Ovary (tissue), 9 donors: ENCODE measurements around the gene CBX2. TPM values are rescaled to one million over a fixed set of nuclear protein-coding genes. Genes with fewer than 3 reads are reported as not detected.

Experiments
- DNase-seq, 5 donors: peaks; one replicate each; pipeline ENCODE4 v3.0.0-alpha.2; 2019 to 2020
- H3K27ac ChIP-seq, 2 donors: fragments of 200-600 bp; one replicate each; pipeline versions ENCODE4 v1.5.1 to v1.8.0; 2019 to 2022
- H3K27me3 ChIP-seq: fragments of 200-600 bp; one replicate; pipeline ENCODE4 v1.8.0; 2022
- H3K36me3 ChIP-seq: fragments of 200-600 bp; sonication (generic); one replicate; pipeline ENCODE4 v1.5.1; 2019
- H3K4me1 ChIP-seq: one replicate; pipeline ENCODE4 v1.8.1; 2013; ENCODE audit warnings: mild to moderate bottlenecking, moderate library complexity; ENCODE audit not compliant: insufficient read depth
- H3K4me3 ChIP-seq: fragments of 200-600 bp; sonication (generic); one replicate; pipeline ENCODE4 v1.5.1; 2017
- H3K9me3 ChIP-seq, 2 donors: fragments of 200-600 bp in 1 of 2; sonication (generic) in 1 of 2; one replicate each; pipeline versions ENCODE4 v1.5.1 to v1.8.1; 2013 to 2019; ENCODE audit warnings: mild to moderate bottlenecking in 1 of 2, moderate library complexity in 1 of 2
- EP300 ChIP-seq: sonication (generic); formaldehyde crosslinking; IDR thresholded peaks from one replicate; pipeline ENCODE4 v1.6.1; 2017; ENCODE audit warnings: antibody characterized with exemption
- POLR2A ChIP-seq: fragments of 450-650 bp; IDR thresholded peaks from one replicate; pipeline ENCODE4 v1.6.1; 2017; ENCODE audit warnings: antibody characterized with exemption, mild to moderate bottlenecking, moderate library complexity
- WGBS, 3 donors: extraction: QIAGEN DNeasy Blood & Tissue Kit in 1 of 3; methylation state at CpG; one replicate each; pipeline versions ENCODE4 v1.1.5 to v1.1.7; 2013 to 2017; 5-methylcytosine and 5-hydroxymethylcytosine counted together
- intact Hi-C, 4 donors: fragments of 100-400 bp; cut with DNase I; formaldehyde crosslinking; loops; one replicate each; pipeline versions ENCODE4 v1.11.0 to v1.15.1; 2022 to 2023
- polyA plus RNA-seq, 2 donors: library from polyadenylated mRNA; stranded (reverse); fragments of 200-250 nt in 1 of 2; fragments of 350-450 nt in 1 of 2; fragmentation: Illumina TruSeq in 1 of 2; extraction: RNeasy Lipid Tissue Mini Kit (QIAGEN cat#74804) in 1 of 2; gene quantifications; one replicate each; pipeline ENCODE4 v1.2.3, GENCODE V29; 2013 to 2014
- total RNA-seq, 7 donors: library from RNA; depleted of rRNA in 2 of 7; stranded (reverse); fragments of >200 nt in 2 of 7; fragmentation: NEBNext Ultra II Directional in 3 of 7; extraction: Animal tissue kit (Norgen Biotek cat#: 25700) in 3 of 7; gene quantifications; one replicate each; pipeline versions ENCODE4 v1.1.0 to v1.2.4, GENCODE V29; 2016 to 2023
- TF ChIP-seq, protein P1 (sequence below), 3 donors: fragments of 450-650 bp in 2 of 3; fragments of 200-600 bp in 1 of 3; IDR thresholded peaks; one replicate each; pipeline versions ENCODE4 v1.5.1 to v1.8.0; 2016 to 2022; ENCODE audit warnings: antibody characterized with exemption in 3 of 3, mild to moderate bottlenecking in 1 of 3
- donor health status: DM: no; HTN: no; CAD: no; lungs with moderate emphysema.
- donor health status: DM: no; HTN: no; CAD: no.
- donor health status: Bipolar disorder and iron deficiency.
- donor health status: DM: yes; HTN: yes; CAD: no.
- donor health status: DM: no; HTN: no; CAD: no.
- donor health status: DM: yes; HTN: yes; CAD: no.

The CBX2 gene
- total and polyA plus RNA-seq, 9 donors, result 0.92 to 5.7 (median 4.7) TPM

DNA sequence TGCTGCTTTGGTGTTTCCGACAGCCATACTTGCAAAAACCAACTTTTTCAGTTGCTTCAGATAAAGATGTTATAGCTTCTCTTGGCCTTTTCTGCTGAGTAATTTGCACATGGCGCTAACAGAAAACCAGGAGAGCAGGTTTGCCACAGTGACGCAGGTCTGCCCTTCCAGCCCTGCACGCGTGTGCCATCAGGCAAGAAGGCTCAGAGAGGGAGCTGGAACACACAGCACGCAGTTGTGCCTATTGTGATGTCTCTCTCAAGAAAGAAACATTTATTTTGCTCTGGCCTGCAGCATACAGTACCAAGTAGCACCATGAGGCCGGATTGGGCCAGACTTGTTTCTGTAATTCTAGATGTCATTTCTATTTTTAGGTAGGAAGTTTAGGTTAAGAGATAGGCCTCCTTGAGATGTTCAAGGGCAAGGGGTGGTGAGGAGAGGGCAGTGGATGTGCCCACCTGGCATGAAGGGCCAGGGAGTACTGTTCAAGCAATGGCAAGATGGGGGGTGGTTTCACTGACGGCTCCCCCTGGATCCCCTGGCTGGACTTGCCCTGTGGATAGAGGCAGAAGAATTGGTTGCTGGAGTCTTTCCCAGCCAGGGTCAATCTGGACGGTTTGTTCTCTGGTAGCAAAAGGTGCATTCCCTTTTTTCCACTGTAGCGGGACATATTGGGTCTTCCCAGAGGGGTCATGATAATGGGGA is 1.9 kb downstream of the CBX2 start:
- TF ChIP-seq EP300 (no peak), POLR2A (no peak)
- TF ChIP-seq, protein P1, sequence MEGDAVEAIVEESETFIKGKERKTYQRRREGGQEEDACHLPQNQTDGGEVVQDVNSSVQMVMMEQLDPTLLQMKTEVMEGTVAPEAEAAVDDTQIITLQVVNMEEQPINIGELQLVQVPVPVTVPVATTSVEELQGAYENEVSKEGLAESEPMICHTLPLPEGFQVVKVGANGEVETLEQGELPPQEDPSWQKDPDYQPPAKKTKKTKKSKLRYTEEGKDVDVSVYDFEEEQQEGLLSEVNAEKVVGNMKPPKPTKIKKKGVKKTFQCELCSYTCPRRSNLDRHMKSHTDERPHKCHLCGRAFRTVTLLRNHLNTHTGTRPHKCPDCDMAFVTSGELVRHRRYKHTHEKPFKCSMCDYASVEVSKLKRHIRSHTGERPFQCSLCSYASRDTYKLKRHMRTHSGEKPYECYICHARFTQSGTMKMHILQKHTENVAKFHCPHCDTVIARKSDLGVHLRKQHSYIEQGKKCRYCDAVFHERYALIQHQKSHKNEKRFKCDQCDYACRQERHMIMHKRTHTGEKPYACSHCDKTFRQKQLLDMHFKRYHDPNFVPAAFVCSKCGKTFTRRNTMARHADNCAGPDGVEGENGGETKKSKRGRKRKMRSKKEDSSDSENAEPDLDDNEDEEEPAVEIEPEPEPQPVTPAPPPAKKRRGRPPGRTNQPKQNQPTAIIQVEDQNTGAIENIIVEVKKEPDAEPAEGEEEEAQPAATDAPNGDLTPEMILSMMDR (IDR thresholded peaks at IDR 0.05), result no peak
- intact Hi-C loops, result loop anchor here in 1 of 4 donors (10.0 kb wide), 1 partner anchor 135 kb away; no protein-coding TSS in a partner anchor
- DNase-seq, result peak in 1 of 5 donors; percentile 30
- Histone ChIP-seq H3K4me3 (no peak overlapping the region), H3K9me3 (no peaks in the 10 kb centered on the region), H3K4me1 (no peaks in the 10 kb centered on the region), H3K36me3 (no peaks in the 10 kb centered on the region), H3K27me3 (no peaks in the 10 kb centered on the region), H3K27ac (no peak overlapping the region)
- WGBS, 3 donors, result 86 to 92% (median 87%) methylated on average over 10 of the region's 10 CpGs

- no peak overlapping the region for H3K4me3 ChIP-seq
- intact Hi-C loops, result loop anchor here in 1 of 4 donors (10.0 kb wide), 1 partner anchor 134 kb away; no protein-coding TSS in a partner anchor
- H3K27ac ChIP-seq, result no peak overlapping the region
- no peaks in the 10 kb centered on the region for H3K36me3 ChIP-seq
- no peaks in the 10 kb centered on the region for H3K4me1 ChIP-seq
- DNase-seq, result peak in 1 of 5 donors; percentile 26
- no peaks in the 10 kb centered on the region for H3K9me3 ChIP-seq
- H3K27me3 ChIP-seq, result no peaks in the 10 kb centered on the region
- no peak for TF ChIP-seq POLR2A
- TF ChIP-seq, protein P1 (IDR thresholded peaks at IDR 0.05), result no peak
- TF ChIP-seq EP300, result no peak
- 84 to 91% (median 88%) methylated on average over 12 of the region's 12 CpGs for WGBS, 3 donors
These were observed 3.2 kb downstream of the CBX2 start for GRCh38 chr17:79781012-79781650.

DNA sequence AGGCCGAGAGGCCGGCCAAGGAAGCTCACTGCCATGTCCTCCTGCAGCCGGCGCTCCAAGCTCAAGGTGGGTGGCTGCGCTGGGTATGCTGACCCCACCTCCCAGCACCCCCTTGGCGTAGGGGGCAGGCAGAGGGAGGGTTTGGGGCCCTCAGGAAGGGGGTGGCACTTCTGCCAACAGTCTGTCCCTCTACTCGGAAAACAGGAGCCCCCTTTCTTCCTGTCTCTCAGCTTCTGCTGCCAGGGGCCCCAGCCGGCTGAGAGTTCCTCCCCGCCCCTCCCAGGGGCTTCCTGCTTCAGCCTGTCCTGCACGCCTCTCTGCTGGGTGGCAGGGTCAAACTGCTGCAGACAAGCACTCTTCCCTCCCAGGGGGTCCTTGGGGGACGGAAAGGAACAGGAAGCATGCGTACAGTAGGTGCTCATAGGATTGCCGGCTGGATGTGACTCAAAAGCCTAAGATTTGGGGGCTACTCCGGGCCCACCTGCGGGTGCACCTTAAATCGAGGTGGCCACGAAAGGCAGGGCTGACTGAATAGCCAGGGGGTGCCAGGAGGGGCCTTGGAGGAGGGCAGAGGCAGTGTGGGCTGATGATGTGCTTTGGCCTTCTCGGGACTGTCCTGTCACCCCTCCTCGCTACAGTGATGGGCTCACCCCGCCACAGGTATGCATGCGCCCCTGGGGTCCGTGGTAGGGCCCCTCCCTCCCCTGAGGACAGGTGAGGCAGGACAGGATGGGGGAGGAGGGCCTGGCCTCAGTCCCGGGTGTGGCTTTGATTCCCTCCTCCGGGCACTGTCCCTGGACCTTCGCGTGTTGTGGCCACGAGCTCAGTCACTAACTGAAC is 4.0 kb downstream of the CBX2 start:
- TF ChIP-seq POLR2A (no peak), EP300 (no peak)
- TF ChIP-seq, protein P1 (IDR thresholded peaks at IDR 0.05), result no peak
- Histone ChIP-seq H3K36me3 (no peaks in the 10 kb centered on the region), H3K4me1 (no peaks in the 10 kb centered on the region), H3K4me3 (no peak overlapping the region), H3K27me3 (no peaks in the 10 kb centered on the region), H3K27ac (no peak overlapping the region), H3K9me3 (no peaks in the 10 kb centered on the region)
- WGBS, 3 donors, result 88 to 90% (median 89%) methylated on average over 27 of the region's 27 CpGs
- peak in 1 of 5 donors; percentile 32 for DNase-seq
- intact Hi-C loops, result loop anchor here in 1 of 4 donors (10.0 kb wide), 1 partner anchor 133 kb away; no protein-coding TSS in a partner anchor

- no peak overlapping the region for H3K4me3 ChIP-seq
- no peaks in the 10 kb centered on the region for H3K36me3 ChIP-seq
- intact Hi-C loops, result loop anchor here in 1 of 4 donors (10.0 kb wide), 1 partner anchor 131 kb away; no protein-coding TSS in a partner anchor
- no peak for TF ChIP-seq POLR2A
- TF ChIP-seq, protein P1 (IDR thresholded peaks at IDR 0.05), result no peak
- TF ChIP-seq EP300, result no peak
- peak in 1 of 5 donors; percentile 38 for DNase-seq
- no peaks in the 10 kb centered on the region for H3K9me3 ChIP-seq
- no peaks in the 10 kb centered on the region for H3K4me1 ChIP-seq
- no peak overlapping the region for H3K27ac ChIP-seq
- 91 to 95% (median 93%) methylated on average over 16 to 18 of the region's 18 CpGs for WGBS, 3 donors
- H3K27me3 ChIP-seq, result no peaks in the 10 kb centered on the region
These were observed 5.9 kb downstream of the CBX2 start for GRCh38 chr17:79783891-79784290.
